GM18868 (cell line): ENCODE results near the gene KANK2.

Experiments
- ATAC-seq: cut with Tn5 transposase; IDR thresholded peaks from one replicate; pipeline ENCODE4 v1.9.1; 2021; ENCODE audit warnings: mild to moderate bottlenecking, moderate library complexity; ENCODE audit not compliant: unreplicated experiment

Gene KANK2

DNA sequence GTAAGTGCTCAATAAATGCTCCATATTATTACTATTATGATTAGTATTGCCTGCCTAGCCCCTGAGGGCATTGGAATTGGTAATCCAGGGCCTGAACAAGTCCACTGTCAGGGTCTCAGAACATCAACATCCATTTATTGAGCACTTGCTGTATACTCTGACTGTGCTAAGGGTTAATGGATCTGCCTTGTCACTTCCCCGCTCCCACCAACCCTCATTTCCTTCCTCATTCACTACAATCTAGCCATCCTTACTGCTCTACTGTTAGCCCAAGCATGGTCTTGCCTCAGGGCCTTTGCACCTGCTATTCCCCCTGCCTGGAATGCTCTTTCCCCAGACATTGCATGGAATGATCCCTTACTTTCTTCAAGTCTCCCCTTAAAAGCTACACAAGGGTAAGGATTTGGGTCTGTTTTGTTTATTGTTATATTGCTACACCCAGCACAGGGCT is 29.4 kb upstream of the KANK2 start:
- no peak for ATAC-seq

DNA sequence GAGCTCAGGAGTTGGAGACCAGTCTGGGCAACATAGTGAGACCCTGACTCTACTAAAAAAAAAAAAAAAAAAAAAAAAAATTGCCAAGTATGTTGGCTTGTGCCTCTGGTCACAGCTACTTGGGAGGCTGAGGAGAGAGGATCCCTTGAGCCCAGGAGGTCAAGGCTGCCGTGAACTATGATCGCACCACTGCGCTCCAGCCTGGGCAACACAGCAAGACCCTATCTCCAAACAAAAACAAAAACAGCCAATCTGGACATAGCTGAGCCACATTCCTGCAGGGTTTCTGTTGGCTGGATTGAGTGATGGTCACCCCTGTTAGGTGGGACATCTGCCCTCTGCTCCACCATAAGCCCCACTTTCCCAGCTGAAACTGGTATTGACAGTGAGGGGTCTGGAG is 28.5 kb upstream of the KANK2 start:
- no peak for ATAC-seq

- no peak for ATAC-seq
Observed at GRCh38 chr19:11225172-11225571, 27.8 kb upstream of the KANK2 start.

DNA sequence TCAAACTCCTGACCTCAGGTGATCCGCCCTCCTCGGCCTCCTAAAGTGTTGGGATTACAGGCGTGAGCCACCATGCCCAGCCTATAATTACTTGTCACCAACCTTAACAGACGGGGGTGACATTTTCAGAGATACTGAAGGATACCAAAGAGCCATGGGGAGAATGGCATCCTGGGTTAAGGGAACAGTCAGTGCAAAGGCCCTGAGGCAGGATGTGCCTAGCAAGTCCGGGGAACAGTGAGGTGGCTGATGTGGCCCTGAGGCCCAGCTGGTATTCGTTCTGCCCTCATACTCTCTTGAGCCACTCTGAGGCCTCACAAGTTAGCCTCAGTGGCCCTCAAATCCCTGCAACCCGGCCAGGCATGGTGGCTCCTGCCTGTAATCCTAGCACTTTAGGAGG is 27.1 kb upstream of the KANK2 start:
- ATAC-seq = no peak

DNA sequence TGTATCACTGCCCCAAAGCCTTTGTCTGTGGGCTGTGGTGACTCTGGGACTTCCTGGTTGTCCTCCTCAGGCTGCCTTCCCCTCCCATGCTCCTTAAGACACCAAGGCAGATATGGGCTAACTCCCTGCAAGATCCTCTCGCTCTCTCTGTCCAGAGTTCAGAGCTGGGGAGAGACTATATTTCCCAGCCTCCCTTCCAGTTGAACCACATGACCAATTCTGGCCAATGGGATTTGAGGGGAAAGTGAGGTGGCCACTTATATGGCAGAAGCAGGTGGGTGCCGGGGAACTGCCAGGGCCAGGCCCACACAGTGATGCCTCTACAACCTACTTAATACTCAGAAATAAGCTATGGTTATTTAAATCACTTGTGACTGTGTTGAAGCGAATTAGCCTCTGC is 25.9 kb upstream of the KANK2 start:
- ATAC-seq = no peak

DNA sequence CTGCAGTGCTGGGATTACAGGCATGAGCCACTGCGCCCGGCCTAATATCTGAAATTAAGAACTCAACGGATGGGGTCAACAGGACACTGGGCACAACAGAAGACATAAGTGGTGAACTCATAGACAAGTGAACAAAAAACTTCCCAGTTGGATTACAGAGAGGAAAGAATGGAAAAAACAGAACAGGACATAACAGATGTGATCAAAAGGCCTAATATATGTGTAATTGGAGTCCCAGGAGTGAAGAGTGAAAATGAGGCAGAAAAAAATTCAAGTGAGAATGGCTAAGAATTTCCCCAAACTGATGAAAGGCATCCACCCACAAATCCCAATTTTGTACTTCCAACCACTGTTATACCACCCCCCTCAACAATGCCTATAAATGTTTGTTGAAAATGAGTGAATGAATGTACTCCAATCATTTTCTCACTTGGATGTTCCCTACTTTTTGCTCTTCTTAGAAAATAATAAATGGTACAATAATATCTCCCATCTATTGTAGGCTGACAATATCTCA is 23.8 kb upstream of the KANK2 start:
- ATAC-seq = no peak

DNA sequence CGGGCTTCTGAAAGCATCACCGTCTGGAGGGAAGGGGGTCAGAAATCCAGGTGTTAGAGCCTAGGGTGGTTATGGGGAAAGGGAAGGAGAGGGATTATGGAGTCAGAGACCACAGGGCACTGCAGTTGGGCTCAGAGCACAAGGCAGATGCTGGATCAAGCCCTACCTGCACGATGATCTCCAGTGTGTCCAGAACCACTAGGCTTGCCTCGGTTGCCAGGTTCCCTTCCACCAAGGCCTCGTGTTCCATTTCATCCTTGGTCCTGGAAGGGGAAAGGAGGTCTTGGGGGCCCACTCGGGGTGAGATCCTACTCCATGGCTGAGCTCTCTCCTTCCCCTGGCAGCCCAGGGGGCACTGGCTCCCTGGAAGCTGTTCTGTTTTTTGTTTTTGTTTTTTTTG is 17.0 kb upstream of the KANK2 start:
- no peak for ATAC-seq

DNA sequence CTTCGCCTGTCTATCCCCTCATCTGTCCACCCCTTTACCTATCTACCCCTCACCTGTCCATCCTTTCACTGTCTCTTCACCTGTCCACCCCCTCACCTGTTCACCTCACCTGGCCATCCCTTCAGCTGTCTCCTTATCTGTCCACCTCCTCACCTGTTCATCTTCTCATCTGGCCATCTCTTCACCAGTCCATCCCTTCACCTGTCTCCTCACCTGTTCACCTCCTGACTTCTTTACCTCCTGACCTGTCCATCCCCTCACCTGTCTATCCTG is 13.2 kb upstream of the KANK2 start:
- ATAC-seq = no peak

- no peak for ATAC-seq
Observed at GRCh38 chr19:11209839-11210655, 12.7 kb upstream of the KANK2 start.

GRCh38 chr19:11208561-11209471 is 11.5 kb upstream of the KANK2 start:
- no peak for ATAC-seq

GRCh38 chr19:11205939-11206570 is 8.7 kb upstream of the KANK2 start:
- ATAC-seq = no peak

GRCh38 chr19:11204943-11205349 is 7.6 kb upstream of the KANK2 start:
- ATAC-seq = no peak

DNA sequence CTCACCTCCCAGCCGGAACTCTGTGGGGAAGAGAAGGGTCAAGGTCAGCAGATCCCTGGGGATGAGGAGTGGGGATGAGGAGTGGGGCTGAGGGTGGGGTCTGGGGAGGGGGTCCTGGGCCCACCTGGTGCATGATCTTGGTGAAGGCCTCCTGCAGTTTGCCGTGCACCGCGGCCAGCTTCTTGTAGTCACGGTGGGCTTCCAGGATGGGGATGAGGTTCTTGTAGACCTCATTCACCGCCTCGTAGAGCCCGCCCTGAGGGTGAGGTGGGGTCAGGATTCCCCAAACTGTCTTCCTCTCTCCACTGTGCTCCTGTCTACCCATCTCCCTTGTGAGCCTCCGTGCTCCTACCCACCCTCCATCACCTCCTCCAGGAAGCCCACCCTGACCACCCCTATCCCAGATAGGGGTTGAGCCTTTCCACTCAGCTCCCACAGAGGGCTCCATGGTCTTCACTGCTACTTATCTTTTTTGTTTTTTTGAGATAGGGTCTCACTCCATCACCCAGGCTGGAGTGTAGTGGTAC is 6.8 kb upstream of the KANK2 start:
- ATAC-seq = no peak

DNA sequence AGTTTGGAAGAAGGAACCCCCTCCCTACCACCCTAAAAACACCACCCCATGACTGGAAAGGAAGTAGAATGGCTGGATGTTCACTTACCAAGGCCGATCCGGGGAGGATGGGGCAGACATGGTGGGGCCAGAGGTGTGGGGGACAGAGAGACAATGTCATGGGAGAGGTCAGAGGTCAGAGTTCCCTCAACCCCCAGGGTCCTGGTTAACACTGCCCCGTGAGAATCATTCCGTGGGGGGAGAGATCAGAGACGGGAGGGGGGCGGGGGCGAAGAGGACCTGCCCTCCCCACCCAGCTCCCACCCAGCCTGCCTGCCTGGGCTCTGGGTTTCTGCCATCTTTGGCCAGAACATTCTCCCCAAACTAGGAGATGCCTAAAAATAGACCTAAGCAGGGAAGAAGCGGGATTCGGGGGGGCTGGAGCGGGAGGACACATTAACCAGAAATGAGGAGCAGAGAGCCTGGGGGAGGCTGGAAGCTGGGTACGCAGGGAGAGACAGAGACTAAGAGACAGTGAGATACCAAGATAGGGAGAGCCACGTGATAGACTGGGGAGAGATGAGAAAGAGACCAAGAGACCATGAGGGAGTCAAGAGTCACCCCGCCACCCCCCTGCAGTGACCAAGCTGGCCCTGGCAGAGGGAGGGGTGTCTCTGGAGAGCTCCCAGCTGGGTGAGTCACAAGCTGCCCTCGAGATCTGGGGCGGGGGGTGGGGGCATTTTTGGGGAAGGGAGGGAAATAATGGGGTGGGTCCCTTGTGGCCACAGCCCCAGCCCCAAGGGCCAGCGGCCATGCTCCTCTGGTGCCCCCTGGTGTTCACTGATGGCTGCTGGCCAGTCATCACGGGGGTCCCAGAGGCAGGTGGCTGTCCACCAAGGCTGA is 6.1 kb upstream of the KANK2 start:
- no peak for ATAC-seq

- ATAC-seq = no peak
Observed at GRCh38 chr19:11202488-11203193, 5.3 kb upstream of the KANK2 start.

DNA sequence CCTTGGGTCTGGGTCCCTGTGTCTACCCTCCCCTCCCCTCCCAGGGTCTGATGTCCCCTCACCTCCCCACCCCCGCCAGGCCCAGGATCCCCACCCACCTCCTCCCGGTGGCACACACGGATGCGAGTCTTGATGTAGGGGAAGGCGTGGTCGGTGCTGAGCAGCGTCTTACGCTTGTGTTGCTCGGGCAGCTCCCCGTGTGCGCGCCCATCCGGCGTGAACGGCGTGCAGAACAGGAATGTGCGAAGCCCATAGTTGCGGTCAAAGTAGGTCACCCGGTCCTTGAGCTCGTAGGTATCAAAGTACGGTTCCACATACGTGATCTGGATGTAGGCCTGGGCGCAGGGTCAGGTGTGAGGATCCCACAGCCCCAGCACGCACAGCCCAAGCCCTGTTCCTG is 4.4 kb upstream of the KANK2 start:
- no peak for ATAC-seq

DNA sequence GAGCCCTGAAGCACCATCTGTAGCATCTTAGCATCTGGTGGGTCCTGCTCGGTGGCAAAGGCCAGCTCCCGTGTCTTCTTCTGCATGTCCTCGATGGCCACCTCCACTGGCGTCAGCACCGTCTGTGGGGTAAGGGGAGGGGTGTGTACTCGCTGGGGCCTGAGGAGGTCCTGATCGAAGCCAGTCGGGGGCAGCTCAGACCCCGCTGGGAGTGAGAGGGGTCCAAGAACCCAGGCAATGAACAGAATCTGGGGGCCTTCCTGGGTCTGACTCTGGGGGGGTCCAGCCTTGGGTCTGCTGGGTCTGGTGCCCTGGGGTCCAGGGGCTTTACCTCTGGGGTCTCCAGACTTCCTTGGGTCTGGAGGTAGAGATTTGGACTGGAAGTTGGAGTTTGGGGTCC is 3.6 kb upstream of the KANK2 start:
- no peak for ATAC-seq

- ATAC-seq = no peak
Observed at GRCh38 chr19:11200015-11200574, 2.8 kb upstream of the KANK2 start.

DNA sequence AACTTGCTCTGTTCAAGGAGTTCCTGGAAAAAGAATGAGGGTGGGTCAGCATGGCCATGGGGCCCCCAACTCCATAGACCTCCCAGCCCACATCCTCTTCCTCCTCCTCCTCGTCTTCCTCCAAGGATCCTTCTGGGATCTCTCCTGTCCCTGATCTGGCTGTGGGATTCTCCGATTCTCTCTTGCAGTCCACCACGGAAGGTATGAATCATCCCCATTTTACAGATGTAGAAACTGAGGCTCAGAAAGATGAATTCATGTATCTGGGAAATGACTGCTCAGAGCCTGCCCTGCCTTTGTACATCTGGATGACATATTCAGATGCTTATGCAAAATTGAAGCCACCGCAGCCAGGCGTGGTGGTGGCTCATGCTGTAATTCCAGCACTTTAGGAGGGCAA is 2.2 kb upstream of the KANK2 start:
- ATAC-seq = no peak
